ENCODE results near the gene KLHDC9. TPM values are rescaled to one million over a fixed set of nuclear protein-coding genes. Genes with fewer than 3 reads are reported as not detected.

The KLHDC9 gene
- total and polyA plus RNA-seq, 2 donors (not counting 1 experiment from before 2014, with no cell fraction given): 1.6 to 2.7 TPM

GRCh38 chr1:161083748-161084596 lies 14.2 kb upstream of the KLHDC9 start:
- CTCF ChIA-PET: no interaction called here
- Mint-ChIP-seq H3K27me3 (peaks cover 7% of the 10 kb centered on the region), H3K9me3 (ENCODE audit: insufficient read depth) (no peaks in the 10 kb centered on the region), H3K4me3 (no peak overlapping the region), H3K27ac (no peak overlapping the region), H3K4me1 (no peaks in the 10 kb centered on the region)
- 87% methylated on average over 10 of the region's 10 CpGs for WGBS (ENCODE audit: insufficient coverage)
- Histone ChIP-seq H3K79me2 (ENCODE audit: control insufficient read depth, insufficient read depth, low read length) (no peaks in the 10 kb centered on the region), H3K4me3 (ENCODE audit: control extremely low read depth in 1 of 5, extremely low read depth in 1 of 5, insufficient read depth in 1 of 5, low read depth in 2 of 5, low read length in 4 of 5) (no peak overlapping the region), H2AFZ (ENCODE audit: insufficient read depth, low read depth, low read length, poor library complexity, severe bottlenecking) (no peak overlapping the region), H4K20me1 (ENCODE audit: control insufficient read depth, insufficient read depth, low read length, poor library complexity, severe bottlenecking) (no peaks in the 10 kb centered on the region), H3K9me3 (ENCODE audit: control extremely low read depth in 1 of 3, control insufficient read depth in 2 of 3, insufficient read depth in 1 of 3, low read length in 2 of 3) (no peaks in the 10 kb centered on the region), H3K4me2 (replicated peaks; ENCODE audit: low read depth, low read length, poor library complexity, severe bottlenecking) (no peak overlapping the region), H3K27me3 (replicated peaks in 1 of 4; ENCODE audit: control extremely low read depth in 1 of 4, control insufficient read depth in 3 of 4, insufficient read depth in 4 of 4, low read length in 3 of 4) (no peaks in the 10 kb centered on the region), H3K36me3 (replicated peaks in 1 of 2; ENCODE audit: control extremely low read depth in 1 of 2, control insufficient read depth in 1 of 2, extremely low read depth in 1 of 2, insufficient read depth in 2 of 2, low read length in 1 of 2) (no peaks in the 10 kb centered on the region), H3K27ac (ENCODE audit: low read length in 2 of 2) (no peak overlapping the region), H3K4me1 (ENCODE audit: control insufficient read depth in 2 of 2, insufficient read depth in 2 of 2, low read length in 2 of 2) (no peaks in the 10 kb centered on the region), H3K9ac (ENCODE audit: low read length) (no peak overlapping the region)
- DNase-seq (no peak), ATAC-seq (ENCODE audit: low read depth) (no peak)
- POLR2A ChIA-PET: no interaction called here
- no peak for TF ChIP-seq EZH2 (IDR thresholded peaks at IDR 0.05; ENCODE audit: borderline replicate concordance, insufficient read depth, low read depth, low read length, poor library complexity, severe bottlenecking)
- no peak for TF ChIP-seq CTCF (IDR thresholded peaks at IDR 0.05)
- intact Hi-C loops (cut with micrococcal nuclease): no loop called here

GRCh38 chr1:161084597-161084988 lies 13.6 kb upstream of the KLHDC9 start:
- Histone ChIP-seq H3K9ac (ENCODE audit: low read length) (no peak overlapping the region), H3K36me3 (replicated peaks in 1 of 2; ENCODE audit: control extremely low read depth in 1 of 2, control insufficient read depth in 1 of 2, extremely low read depth in 1 of 2, insufficient read depth in 2 of 2, low read length in 1 of 2) (no peaks in the 10 kb centered on the region), H3K4me2 (replicated peaks; ENCODE audit: low read depth, low read length, poor library complexity, severe bottlenecking) (no peak overlapping the region), H3K27me3 (replicated peaks in 1 of 4; ENCODE audit: control extremely low read depth in 1 of 4, control insufficient read depth in 3 of 4, insufficient read depth in 4 of 4, low read length in 3 of 4) (no peaks in the 10 kb centered on the region), H3K27ac (ENCODE audit: low read length in 2 of 2) (no peak overlapping the region), H4K20me1 (ENCODE audit: control insufficient read depth, insufficient read depth, low read length, poor library complexity, severe bottlenecking) (no peaks in the 10 kb centered on the region), H3K9me3 (ENCODE audit: control extremely low read depth in 1 of 3, control insufficient read depth in 2 of 3, insufficient read depth in 1 of 3, low read length in 2 of 3) (no peaks in the 10 kb centered on the region), H3K4me3 (ENCODE audit: control extremely low read depth in 1 of 5, extremely low read depth in 1 of 5, insufficient read depth in 1 of 5, low read depth in 2 of 5, low read length in 4 of 5) (no peak overlapping the region), H3K4me1 (ENCODE audit: control insufficient read depth in 2 of 2, insufficient read depth in 2 of 2, low read length in 2 of 2) (no peaks in the 10 kb centered on the region), H3K79me2 (ENCODE audit: control insufficient read depth, insufficient read depth, low read length) (no peaks in the 10 kb centered on the region), H2AFZ (ENCODE audit: insufficient read depth, low read depth, low read length, poor library complexity, severe bottlenecking) (no peak overlapping the region)
- H3K27ac Mint-ChIP-seq: no peak overlapping the region
- H3K4me3 Mint-ChIP-seq: no peak overlapping the region
- ATAC-seq (ENCODE audit: low read depth): no peak
- intact Hi-C loops (cut with micrococcal nuclease): no loop called here
- CTCF ChIA-PET: interaction anchor here (1.1 kb wide), 1 partner anchor 14 kb away, joined by 4 read pairs; no protein-coding TSS in a partner anchor
- peaks cover 7% of the 10 kb centered on the region for H3K27me3 Mint-ChIP-seq
- no peaks in the 10 kb centered on the region for H3K4me1 Mint-ChIP-seq
- POLR2A ChIA-PET: no interaction called here
- no peak for DNase-seq
- TF ChIP-seq CTCF (IDR thresholded peaks at IDR 0.05): no peak
- no peaks in the 10 kb centered on the region for H3K9me3 Mint-ChIP-seq (ENCODE audit: insufficient read depth)
- no CpG with 5 or more reads among the region's 1 CpG for WGBS (ENCODE audit: insufficient coverage)
